Measurements from ENCODE around the gene GH2.
A peak's percentile ranks its signal among the peaks of the same experiment; 100 is the strongest.

The GH2 gene

DNA sequence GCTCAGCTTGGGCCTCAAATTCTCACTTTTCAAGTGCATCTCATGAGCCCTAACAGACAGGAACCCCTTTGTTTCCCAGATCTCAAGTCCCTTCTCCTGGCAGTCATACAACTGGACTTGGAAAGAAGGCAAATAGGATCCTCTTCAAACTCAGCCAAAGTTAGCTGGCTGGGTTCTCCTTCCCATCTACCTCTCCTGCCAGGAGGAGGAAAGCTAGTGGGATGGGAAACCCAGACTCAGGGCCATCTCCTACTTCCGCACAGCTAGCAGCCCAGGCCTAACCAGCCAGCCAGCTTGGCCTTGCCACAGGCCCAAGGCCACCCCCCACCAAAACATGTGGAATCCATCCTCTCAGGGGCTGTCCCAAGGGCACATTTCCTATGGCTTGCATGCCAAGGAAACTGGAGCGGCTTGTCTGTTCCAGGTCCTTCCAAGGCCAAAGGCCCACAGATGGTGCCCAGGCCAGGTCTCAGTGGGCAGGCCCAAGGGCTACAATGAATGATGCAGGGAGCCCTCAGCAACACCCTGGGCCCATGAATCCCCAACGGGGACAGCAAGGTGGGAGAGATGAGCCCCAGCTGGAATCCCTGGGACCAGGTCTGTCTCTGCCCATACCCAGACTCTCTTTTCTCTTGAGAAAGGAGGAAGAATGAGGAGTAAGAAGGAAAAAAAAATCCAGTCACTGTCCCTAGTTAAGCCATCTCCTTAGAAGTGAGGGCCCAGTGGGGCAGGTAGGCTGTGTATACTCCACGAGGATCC is 41.0 kb downstream of the GH2 start:
- DNase-seq = no peak

DNA sequence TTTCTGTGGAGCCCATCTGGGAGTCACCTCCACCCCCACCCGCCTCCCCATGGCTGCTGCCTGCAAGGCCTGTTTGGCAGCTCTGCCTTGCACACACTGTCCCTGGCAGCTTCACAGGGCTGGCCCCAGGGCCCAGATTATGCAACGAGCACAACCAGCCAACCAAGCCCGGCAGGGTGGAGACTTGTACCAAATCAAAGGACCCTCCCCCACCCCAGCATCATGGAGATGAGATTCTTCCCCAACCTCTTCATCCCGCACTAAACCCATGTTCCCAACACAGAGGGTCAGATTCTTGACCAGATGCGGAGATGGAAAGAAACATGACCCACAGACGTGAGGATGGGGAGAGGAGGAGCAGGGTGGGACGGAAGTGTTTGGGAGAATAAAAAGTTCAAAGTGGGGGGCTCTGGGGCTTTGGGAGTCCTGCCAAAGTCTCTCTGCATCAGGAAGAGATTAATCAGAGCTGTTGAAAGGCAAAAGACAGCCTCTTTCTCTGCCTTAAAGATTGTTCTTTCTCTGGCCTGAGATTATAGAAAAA is 43.0 kb downstream of the GH2 start:
- DNase-seq = no peak

DNA sequence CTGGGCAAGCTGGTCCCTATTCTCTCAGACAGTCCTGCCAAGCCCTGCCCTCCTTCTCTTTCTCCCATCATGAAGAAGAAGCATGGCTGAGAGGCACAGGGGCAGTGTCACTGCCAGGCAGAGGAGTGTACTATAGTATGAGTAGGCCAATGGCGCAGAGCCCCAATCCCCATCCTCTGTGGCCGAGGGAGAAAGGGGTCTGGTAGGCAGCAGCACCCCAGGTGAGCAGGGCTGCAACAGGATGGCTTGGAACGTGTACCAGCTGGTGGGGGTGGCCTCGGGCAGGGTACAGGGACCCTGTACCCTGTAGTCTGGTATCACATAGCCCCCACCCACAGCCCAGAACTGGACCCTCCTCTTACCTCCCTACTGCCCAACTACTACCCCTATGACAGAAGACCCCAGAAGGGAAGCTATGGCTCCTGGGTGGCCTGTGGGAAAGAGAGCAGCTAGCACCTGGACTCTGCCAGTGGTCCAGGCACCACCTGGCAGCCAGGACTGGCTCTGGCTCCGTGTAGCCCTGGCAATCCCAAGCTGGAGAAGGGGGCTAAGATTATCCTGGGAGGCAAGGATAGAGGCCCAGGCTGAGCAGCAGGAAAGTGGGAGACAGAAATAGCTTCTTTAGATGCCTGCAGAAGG is 43.7 kb downstream of the GH2 start:
- DNase-seq = no peak

DNA sequence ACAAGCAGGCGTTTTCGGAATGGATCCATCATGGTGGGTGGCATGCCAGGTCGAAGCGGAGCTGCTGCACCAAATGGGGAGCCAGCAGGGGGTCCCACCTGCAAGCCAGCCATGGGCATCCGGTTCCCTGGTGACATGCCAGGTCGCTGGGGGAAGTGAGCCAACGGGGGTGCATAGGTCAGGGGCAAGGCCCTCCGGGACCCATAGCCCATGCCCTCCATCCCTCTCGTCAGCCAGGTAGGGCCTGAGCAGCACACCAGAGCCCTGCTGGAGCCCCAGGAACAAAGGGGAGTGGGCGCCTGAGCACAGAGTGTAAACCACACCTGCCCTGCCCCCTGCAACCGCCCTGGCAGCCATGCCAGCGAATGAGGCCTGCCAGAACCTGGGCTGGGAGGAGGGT is 44.3 kb downstream of the GH2 start:
- no peak for DNase-seq

DNA sequence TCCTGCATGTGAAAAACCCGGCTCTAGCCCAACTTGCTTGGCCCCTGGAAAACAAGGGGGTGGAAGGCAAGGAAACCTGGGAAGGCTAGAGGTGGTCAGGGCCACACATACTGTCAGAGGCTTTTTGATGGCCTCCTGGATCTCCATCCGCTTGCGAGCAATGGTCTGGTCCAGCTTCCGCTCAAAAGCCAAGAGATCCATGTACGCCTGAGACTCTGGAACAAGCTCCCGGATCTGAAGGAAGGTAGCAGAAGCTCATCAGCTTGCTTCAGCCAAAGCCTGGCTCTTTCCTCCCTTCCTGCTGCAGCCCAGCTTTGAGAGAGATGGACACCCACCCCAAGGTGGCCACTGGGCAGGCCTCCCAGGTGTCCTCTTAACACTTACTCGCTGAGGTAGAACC is 44.9 kb downstream of the GH2 start:
- no peak for DNase-seq

DNA sequence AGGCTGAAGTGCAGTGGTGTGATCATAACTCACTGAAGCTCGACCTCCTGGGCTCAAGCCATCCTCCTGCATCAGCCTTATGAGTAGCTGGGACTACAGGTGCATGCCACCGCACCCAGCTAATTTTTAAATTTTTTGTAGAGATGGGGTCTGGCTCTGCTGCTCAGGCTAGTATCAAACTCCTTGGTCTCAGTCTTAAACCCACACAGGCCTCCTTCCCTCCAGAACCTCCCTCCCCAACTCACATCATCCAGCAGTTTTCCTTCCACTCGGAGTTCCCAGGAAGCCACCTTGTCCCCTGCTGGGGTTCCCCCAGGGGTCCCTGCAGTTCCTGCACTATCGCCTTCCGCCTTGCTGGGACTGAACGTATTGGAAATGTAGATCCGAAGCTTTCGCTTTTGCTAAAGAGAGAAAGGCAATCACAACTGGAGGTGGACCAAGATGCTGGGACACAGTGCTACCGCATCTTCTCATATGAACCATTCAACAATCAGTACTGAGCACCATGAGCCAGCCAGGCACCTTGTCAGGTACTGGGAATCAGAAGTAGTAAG is 46.5 kb downstream of the GH2 start:
- no peak for DNase-seq

DNA sequence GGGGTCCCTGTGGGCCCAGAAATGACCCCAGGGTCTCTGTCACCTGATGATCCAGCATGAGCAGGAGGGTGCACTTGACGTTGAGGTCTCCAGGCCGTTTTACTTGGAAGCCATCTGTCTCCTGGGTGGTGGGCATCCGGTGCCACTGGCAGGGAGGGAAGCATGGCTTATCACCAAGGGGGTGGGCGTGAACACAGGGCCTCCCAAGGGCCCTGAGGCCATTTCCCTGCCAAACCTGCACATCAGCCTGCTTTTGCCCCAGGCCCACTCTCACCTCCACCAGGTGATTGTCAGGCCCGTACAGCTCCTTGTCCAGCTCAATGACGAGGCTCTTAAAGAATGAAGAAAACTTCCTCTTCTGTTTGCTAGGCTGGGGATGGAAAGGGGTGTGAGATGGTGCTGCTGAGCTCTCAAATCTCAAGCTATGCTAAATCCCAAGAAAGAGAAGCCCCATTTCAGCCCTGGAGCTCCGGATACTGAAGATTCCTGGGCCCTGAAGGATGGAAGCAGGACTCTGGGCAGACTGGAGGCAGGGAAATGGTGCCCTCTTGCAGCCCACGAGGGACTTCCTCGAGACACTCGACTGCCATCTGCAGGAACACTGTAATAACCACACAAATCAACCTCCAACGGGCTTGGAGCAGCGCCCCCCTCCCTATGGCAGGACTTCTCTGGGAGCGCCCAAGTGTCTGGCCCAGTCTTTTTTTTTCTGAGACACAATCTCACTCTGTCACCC is 47.1 kb downstream of the GH2 start:
- peak in 1 of 2 experiments; percentile 25 for DNase-seq

DNA sequence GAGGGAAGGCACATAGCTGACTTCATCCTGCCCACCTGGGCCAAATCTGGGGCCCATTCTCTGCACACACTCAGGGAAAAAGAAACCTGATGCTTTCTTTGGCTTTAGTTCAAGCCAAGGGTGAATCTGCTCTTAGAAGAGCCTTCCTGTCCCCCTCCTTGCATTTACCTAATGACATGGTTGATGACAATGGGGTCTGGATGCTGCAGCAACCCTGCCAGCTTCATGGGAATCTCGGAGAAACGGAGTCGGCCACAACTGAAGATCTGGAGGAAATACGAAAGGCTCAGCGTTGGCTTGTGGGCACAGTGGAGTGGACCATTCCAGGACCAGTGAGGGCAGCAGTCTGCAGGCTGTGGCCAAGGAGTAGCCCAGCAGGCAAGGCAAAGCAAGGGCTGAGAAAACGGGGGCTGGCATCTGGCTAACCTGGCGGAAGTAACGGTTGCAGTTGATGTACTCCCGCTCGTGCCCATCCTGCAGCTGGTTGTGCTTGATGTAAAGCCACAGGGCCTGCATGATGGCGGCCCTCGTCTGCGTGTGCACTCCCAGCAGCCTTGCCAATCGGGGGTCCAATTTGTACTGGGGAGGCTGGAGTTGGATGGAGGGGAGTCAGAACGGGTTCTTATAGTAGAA is 47.9 kb downstream of the GH2 start:
- DNase-seq = no peak

DNA sequence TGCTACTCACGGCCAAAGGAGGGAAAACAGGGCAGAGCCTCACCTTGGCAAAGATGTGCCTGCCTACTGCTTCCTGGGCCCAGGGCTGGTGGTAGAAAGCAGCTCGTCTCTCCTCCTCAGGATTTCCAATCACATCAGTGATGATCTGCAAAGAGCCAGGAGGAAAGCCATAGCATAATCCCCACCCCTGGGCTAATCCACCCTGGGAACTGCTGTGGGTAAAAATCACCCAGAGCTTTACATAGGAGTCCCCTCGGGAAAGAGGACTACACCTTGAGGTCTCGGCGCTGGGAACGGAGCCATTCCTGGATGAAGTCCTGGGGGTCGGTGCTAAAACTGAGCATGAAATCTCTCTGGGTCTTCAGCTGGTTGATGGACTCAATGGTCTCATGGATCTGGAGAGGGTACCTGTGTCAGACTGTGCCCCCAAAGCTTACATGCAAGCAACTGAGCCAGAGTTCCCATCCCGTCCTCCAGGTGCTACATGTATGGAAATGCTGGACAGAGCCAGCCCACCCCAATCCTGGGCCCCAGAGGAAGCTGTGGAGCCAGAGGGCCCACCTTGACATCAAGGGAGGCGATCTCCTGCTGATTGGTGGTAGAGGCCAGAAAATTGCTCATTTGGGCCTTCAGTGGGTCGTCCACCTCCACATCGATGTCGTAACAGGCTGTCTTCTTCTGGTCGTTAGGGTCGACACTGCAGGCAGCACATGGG is 48.6 kb downstream of the GH2 start:
- DNase-seq = no peak

DNA sequence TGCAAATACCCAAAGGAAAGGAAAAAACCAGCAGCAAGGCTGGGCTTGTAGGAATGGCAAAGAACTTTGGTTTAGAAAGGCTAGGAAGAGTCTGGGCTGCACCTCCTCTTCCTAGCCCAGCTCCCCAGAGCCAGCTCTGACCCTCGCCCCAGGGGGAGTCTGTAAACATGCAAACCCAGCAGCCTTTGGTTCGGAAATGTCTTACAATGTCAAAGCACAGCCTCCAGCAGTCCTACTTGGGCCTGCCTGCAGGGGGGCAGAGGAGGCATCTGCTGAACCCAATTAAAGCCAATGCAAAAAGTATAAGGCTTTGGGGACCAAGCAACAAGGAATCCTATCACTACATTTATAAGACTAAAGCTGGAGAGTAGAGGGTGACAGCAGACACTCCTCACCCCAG is 49.3 kb downstream of the GH2 start:
- no peak for DNase-seq

DNA sequence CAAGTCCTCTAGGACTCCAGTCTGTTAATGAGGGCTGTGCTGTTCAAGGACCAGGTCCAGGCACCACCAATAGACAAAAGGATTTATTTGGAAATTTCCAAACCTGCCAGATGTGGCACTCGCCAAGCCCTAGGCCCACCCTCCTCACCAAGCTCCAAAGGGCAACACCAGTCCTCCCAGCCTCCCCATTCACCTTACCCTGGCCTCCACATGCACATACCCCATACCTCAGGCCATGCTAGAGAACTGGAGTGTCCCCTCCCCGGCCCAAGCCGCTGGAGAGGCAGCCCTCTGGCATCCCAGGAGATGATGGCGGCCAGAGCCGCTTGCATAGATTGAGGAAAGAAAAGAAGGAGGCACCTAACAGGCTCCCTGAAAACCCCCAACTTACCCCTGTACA is 49.7 kb downstream of the GH2 start:
- no peak for DNase-seq

DNA sequence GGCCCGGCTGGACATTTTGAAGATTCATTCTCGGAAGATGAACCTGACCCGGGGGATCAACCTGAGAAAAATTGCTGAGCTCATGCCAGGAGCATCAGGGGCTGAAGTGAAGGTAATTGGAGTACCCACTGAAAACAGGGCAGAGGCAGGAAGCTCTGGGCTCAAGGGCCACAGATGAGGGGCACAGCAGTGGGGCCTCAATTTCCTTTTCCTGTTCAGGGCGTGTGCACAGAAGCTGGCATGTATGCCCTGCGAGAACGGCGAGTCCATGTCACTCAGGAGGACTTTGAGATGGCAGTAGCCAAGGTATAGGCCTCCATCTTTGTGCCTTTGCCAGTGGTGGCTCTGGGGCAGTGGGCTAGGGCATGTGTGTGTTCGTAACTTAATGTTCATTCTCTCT is 50.2 kb downstream of the GH2 start:
- no peak for DNase-seq

DNA sequence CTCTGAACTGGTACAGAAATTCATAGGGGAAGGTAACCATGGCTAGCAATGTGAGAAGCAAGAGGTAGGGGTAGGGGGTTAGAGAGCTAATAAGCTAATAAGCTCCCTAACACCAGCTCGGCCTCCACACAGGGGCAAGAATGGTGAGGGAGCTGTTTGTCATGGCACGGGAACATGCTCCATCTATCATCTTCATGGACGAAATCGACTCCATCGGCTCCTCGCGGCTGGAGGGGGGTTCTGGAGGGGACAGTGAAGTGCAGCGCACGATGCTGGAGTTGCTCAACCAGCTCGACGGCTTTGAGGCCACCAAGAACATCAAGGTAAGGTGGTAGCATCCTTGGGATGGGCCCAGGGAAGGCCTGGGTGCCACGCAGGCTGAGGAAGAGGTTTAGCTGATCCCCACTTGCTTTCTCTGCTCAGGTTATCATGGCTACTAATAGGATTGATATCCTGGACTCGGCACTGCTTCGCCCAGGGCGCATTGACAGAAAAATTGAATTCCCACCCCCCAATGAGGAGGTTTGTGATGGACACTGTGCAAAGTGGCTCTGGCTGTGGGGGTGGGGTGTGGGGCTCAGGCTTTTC is 50.7 kb downstream of the GH2 start:
- no peak for DNase-seq

DNA sequence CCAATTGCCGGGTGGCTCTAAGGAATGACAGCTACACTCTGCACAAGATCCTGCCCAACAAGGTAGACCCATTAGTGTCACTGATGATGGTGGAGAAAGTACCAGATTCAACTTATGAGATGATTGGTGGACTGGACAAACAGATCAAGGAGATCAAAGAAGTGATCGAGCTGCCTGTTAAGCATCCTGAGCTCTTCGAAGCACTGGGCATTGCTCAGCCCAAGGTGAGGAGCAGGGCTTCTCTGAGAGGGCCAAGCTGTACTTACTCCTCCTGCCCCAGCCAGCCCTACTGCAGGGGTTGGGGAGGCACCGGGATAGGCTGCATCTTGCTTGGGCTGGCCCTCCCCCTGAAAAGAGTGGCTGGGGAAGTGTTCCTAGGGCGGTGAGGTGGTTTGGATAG is 51.5 kb downstream of the GH2 start:
- no peak for DNase-seq
